KMS-11 (cell line): ENCODE measurements around the gene CACNA2D3.

ENCODE experiments used
- H2AFZ ChIP-seq: fragments of 200-600 bp; sonication (generic); 2 replicates; pipeline ENCODE4 v1.6.1; 2016; ENCODE audit warnings: antibody characterized with exemption, mixed run types, low read depth
- H3K27ac ChIP-seq: fragments of 200-600 bp; sonication (generic); 2 replicates; pipeline ENCODE4 v1.6.1; 2016; ENCODE audit warnings: mild to moderate bottlenecking, mixed run types
- H3K27me3 ChIP-seq: fragments of 200-600 bp; sonication (generic); 2 replicates; pipeline ENCODE4 v1.6.1; 2017; ENCODE audit warnings: mild to moderate bottlenecking, low read depth, mixed run types, moderate library complexity; ENCODE audit not compliant: insufficient read depth
- H3K36me3 ChIP-seq: fragments of 200-600 bp; sonication (generic); 2 replicates; pipeline ENCODE4 v1.6.1; 2017; ENCODE audit warnings: mild to moderate bottlenecking, mixed run types; ENCODE audit not compliant: insufficient read depth
- H3K4me1 ChIP-seq: fragments of 200-600 bp; sonication (generic); 2 replicates; pipeline ENCODE4 v1.6.1; 2016; ENCODE audit warnings: mild to moderate bottlenecking, low read depth, mixed run types; ENCODE audit not compliant: poor library complexity, severe bottlenecking
- H3K4me2 ChIP-seq: fragments of 200-600 bp; sonication (generic); 2 replicates; pipeline ENCODE4 v1.7.0; 2016; ENCODE audit warnings: mild to moderate bottlenecking, mixed run types
- H3K4me3 ChIP-seq: fragments of 200-600 bp; sonication (generic); IDR thresholded peaks from 2 replicates; pipeline ENCODE4 v1.6.1; 2017; ENCODE audit warnings: low read depth, low read length, mixed read lengths; ENCODE audit not compliant: insufficient read depth
- H3K79me2 ChIP-seq: fragments of 200-600 bp; sonication (generic); 2 replicates; pipeline ENCODE4 v1.6.1; 2016; ENCODE audit warnings: low read depth, mixed run types; ENCODE audit not compliant: insufficient read depth
- H3K9ac ChIP-seq: fragments of 200-600 bp; sonication (generic); 2 replicates; pipeline ENCODE4 v1.6.1; 2016; ENCODE audit warnings: mild to moderate bottlenecking, mixed run types
- H4K20me1 ChIP-seq: fragments of 200-600 bp; sonication (generic); 2 replicates; pipeline ENCODE4 v1.6.1; 2016; ENCODE audit warnings: mild to moderate bottlenecking, mixed run types; ENCODE audit not compliant: insufficient read depth
- TF ChIP-seq, protein P1 (sequence below): fragments of 200-600 bp; sonication (generic); conservative IDR thresholded peaks from 2 replicates; pipeline ENCODE4 v1.6.1; 2017; ENCODE audit warnings: low read depth, mild to moderate bottlenecking, antibody characterized with exemption, low read length, moderate library complexity, mixed read lengths

Gene CACNA2D3

DNA sequence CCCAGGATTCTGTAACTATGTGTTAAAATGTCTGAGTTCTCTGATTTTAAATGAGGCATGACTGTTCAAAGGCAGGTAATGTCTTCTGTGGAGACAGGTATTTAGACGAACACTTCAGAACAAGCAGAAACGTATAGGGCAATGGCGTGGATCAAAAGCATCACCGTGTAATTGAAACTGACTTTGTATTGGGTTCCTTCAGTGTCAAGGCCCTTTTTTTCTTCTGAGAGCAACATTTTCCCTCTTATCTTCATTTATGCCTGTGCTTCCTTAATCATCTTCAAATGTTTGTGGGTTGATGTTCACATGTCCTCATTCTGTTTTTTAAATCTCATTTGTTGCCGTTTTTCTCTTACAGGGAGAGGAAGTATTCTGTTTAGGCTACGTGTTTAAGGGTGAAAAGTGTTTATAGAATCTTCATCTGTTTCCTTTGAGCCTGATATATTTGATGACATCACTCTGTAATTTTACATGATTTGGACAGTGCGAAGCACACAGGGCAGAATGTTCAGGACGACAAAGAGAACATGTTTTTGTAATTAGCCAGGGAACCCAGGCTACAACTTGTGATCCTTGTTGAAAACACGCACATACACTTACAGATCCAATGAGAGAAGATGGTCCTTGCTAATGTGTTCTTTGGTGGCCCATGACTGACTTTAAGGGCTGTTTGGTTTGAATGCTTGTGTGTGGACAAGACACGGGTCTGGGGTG, 609.5 kb downstream of the CACNA2D3 start:
- Histone ChIP-seq H3K4me2 (no peak overlapping the region), H3K9ac (no peak overlapping the region), H3K27me3 (no peaks in the 10 kb centered on the region), H3K79me2 (no peaks in the 10 kb centered on the region), H3K27ac (no peak overlapping the region), H3K4me3 (no peak overlapping the region), H4K20me1 (no peaks in the 10 kb centered on the region), H3K4me1 (no peaks in the 10 kb centered on the region), H3K36me3 (no peaks in the 10 kb centered on the region), H2AFZ (no peak overlapping the region)
- TF ChIP-seq, protein P1, sequence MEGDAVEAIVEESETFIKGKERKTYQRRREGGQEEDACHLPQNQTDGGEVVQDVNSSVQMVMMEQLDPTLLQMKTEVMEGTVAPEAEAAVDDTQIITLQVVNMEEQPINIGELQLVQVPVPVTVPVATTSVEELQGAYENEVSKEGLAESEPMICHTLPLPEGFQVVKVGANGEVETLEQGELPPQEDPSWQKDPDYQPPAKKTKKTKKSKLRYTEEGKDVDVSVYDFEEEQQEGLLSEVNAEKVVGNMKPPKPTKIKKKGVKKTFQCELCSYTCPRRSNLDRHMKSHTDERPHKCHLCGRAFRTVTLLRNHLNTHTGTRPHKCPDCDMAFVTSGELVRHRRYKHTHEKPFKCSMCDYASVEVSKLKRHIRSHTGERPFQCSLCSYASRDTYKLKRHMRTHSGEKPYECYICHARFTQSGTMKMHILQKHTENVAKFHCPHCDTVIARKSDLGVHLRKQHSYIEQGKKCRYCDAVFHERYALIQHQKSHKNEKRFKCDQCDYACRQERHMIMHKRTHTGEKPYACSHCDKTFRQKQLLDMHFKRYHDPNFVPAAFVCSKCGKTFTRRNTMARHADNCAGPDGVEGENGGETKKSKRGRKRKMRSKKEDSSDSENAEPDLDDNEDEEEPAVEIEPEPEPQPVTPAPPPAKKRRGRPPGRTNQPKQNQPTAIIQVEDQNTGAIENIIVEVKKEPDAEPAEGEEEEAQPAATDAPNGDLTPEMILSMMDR: no peak

DNA sequence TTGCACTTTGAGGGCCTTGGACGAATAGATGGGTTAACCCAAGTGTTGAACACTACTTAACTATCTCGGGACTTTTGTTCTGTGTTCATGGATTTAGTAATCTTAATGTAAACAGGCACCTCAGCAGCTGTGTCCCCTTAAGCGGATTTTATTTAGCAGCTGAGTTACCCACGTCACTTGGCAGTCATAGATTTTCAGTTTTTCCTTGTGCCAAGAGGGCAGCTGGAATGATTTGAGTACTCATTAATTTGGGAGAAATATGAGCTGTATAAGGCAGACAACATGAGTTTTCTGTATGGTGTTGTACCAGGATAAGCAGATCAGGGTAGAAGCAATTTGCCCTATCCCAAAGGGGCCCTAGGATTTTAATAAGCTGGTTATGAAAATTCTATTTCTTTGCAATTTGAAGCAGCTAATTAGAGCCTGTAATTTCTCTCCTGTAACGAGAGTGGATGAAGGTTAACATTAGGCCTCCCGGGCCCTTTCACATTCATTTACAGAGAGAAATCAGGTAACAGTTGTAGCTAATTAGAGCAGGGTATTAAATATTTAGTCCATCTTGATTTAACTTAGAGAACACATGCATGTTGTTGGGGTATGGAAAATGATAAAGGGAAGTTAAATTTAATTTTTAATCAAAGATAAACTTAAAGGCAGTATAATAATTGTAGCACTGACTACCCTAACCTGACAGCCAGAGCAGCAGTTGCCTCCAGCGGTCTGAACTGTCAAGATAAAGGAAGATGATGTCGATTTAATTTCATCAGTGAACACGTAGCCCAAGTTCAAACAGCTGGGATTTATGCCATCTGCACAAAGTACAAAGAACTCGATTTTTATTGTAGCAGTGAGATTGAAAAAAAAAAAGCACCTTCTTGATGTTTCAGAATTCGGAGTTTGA, 611.0 kb downstream of the CACNA2D3 start:
- Histone ChIP-seq H3K27ac (no peak overlapping the region), H2AFZ (no peak overlapping the region), H3K9ac (no peak overlapping the region), H3K36me3 (no peaks in the 10 kb centered on the region), H3K4me1 (no peaks in the 10 kb centered on the region), H4K20me1 (no peaks in the 10 kb centered on the region), H3K79me2 (no peaks in the 10 kb centered on the region), H3K4me3 (no peak overlapping the region), H3K4me2 (no peak overlapping the region), H3K27me3 (no peaks in the 10 kb centered on the region)
- TF ChIP-seq, protein P1: no peak

DNA sequence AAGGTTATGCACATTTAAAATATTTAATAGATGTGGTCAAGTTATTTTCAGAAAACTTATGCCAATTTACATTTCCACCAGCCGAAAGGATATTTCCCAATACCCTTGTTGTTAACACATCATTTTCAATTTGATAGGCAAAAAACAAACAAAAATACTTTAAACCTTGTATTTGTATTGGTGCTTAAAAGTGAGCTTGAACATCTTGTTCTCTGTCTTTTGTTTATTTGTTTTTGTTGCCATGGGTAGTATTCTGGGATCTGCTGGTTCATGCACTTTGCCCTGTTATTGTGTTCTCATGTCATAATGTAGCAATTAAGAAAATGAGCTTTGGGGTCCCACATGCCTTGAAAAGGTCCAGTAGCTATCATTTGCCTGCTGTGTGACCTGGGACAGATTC, 614.1 kb downstream of the CACNA2D3 start:
- no peaks in the 10 kb centered on the region for H3K4me1 ChIP-seq
- no peaks in the 10 kb centered on the region for H3K27me3 ChIP-seq
- H3K36me3 ChIP-seq: no peaks in the 10 kb centered on the region
- H3K79me2 ChIP-seq: no peaks in the 10 kb centered on the region
- no peak overlapping the region for H3K9ac ChIP-seq
- TF ChIP-seq, protein P1: no peak
- H3K27ac ChIP-seq: no peak overlapping the region
- no peak overlapping the region for H3K4me3 ChIP-seq
- H2AFZ ChIP-seq: no peak overlapping the region
- no peaks in the 10 kb centered on the region for H4K20me1 ChIP-seq
- no peak overlapping the region for H3K4me2 ChIP-seq

DNA sequence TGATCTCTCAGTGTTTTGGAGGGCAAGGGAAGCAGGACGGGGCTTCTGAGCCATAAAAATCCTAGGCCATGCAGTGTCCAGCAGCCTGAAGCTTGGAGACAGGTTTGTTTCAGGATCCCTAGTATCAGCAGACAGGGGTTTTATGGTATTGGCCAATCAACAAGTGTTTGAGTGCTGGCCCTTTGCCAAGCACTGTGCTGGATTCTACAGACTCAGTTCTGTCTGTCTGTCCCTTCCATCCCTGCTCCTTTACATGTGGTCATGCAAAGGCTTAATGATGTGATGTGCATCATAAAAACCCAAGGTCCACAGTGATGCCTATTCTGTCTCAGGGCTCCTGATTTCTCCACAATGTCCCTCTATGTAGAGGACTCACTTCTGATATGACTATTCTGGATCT, 621.4 kb downstream of the CACNA2D3 start:
- Histone ChIP-seq H3K9ac (no peak overlapping the region), H3K36me3 (no peaks in the 10 kb centered on the region)
- TF ChIP-seq, protein P1: no peak

More for the DNA sequence above, 621.4 kb downstream of the CACNA2D3 start:
- H3K4me2 ChIP-seq: no peak overlapping the region
- H3K27ac ChIP-seq: no peak overlapping the region
- H3K4me1 ChIP-seq: no peaks in the 10 kb centered on the region
- H3K27me3 ChIP-seq: no peaks in the 10 kb centered on the region
- H4K20me1 ChIP-seq: no peaks in the 10 kb centered on the region
- H2AFZ ChIP-seq: no peak overlapping the region
- no peaks in the 10 kb centered on the region for H3K79me2 ChIP-seq
- H3K4me3 ChIP-seq: no peak overlapping the region
